Astrocyte (in vitro differentiated cells and primary cell): Measurements from ENCODE around the gene C11orf42.

ENCODE experiments used
- EZH2 ChIP-seq: IDR thresholded peaks from 2 replicates; pipeline ENCODE4 v1.6.1; 2012; ENCODE audit warnings: mild to moderate bottlenecking, low read length, inconsistent platforms; ENCODE audit not compliant: insufficient read depth
- TF ChIP-seq, protein P1 (sequence below): IDR thresholded peaks from 2 replicates; pipeline ENCODE4 v1.5.1; 2011; ENCODE audit warnings: low read depth, mild to moderate bottlenecking, inconsistent platforms, low read length, moderate library complexity; ENCODE audit not compliant: insufficient read depth

DNA sequence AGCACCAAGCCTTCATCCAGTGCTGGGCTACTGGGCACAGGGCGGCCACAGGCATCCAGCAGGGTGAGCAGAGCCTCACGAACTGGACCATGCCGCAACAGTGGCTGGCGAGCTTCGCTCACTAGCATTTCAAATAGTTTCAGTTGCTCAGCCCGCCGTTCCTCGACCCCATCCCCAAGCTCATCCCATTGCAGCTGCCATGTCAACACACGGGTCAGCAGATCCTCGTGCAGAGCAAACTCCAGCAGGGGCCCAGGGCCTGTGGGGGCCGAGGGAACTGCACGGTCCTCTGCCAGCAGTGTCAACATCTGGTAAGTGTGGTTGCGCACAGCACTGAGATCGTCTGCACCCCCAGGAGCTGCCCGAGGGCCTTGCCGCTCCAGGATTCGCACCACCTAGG lies 18.5 kb downstream of the C11orf42 start:
- TF ChIP-seq, protein P1, sequence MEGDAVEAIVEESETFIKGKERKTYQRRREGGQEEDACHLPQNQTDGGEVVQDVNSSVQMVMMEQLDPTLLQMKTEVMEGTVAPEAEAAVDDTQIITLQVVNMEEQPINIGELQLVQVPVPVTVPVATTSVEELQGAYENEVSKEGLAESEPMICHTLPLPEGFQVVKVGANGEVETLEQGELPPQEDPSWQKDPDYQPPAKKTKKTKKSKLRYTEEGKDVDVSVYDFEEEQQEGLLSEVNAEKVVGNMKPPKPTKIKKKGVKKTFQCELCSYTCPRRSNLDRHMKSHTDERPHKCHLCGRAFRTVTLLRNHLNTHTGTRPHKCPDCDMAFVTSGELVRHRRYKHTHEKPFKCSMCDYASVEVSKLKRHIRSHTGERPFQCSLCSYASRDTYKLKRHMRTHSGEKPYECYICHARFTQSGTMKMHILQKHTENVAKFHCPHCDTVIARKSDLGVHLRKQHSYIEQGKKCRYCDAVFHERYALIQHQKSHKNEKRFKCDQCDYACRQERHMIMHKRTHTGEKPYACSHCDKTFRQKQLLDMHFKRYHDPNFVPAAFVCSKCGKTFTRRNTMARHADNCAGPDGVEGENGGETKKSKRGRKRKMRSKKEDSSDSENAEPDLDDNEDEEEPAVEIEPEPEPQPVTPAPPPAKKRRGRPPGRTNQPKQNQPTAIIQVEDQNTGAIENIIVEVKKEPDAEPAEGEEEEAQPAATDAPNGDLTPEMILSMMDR = no peak
- TF ChIP-seq EZH2 = no peak
